GM21529 (cell line): Measurements from ENCODE around the gene SLC12A7.

ENCODE experiments used
- ATAC-seq: cut with Tn5 transposase; IDR thresholded peaks from one replicate; pipeline ENCODE4 v1.9.1; 2021; ENCODE audit not compliant: unreplicated experiment

The SLC12A7 gene

GRCh38 chr5:1054018-1054798 lies 57.7 kb downstream of the SLC12A7 start:
- ATAC-seq = no peak

- no peak for ATAC-seq
Measured at GRCh38 chr5:1053391-1054017, 58.4 kb downstream of the SLC12A7 start.

- no peak for ATAC-seq
Measured at GRCh38 chr5:1052641-1053390, 59.0 kb downstream of the SLC12A7 start.

- no peak for ATAC-seq
Measured at GRCh38 chr5:1052076-1052475, 59.8 kb downstream of the SLC12A7 start.

GRCh38 chr5:1051366-1051720 lies 60.5 kb downstream of the SLC12A7 start:
- no peak for ATAC-seq

- no peak for ATAC-seq
Measured at GRCh38 chr5:1050423-1051365, 61.2 kb downstream of the SLC12A7 start.

- ATAC-seq = no peak
Measured at GRCh38 chr5:1048861-1049838, 62.7 kb downstream of the SLC12A7 start.

GRCh38 chr5:1048162-1048721 lies 63.6 kb downstream of the SLC12A7 start:
- no peak for ATAC-seq

- ATAC-seq = no peak
Measured at GRCh38 chr5:1047332-1047965, 64.4 kb downstream of the SLC12A7 start.

- no peak for ATAC-seq
Measured at GRCh38 chr5:1045960-1046560, 65.8 kb downstream of the SLC12A7 start.

GRCh38 chr5:1044117-1044516 lies 67.7 kb downstream of the SLC12A7 start:
- ATAC-seq = no peak

GRCh38 chr5:1043327-1043726 lies 68.5 kb downstream of the SLC12A7 start:
- ATAC-seq = no peak

GRCh38 chr5:1042626-1043025 lies 69.2 kb downstream of the SLC12A7 start:
- no peak for ATAC-seq

- ATAC-seq = no peak
Measured at GRCh38 chr5:1041225-1042143, 70.4 kb downstream of the SLC12A7 start.

GRCh38 chr5:1040571-1040970 lies 71.3 kb downstream of the SLC12A7 start:
- ATAC-seq = no peak

GRCh38 chr5:1039706-1040260 lies 72.1 kb downstream of the SLC12A7 start:
- ATAC-seq = no peak

- no peak for ATAC-seq
Measured at GRCh38 chr5:1039210-1039548, 72.7 kb downstream of the SLC12A7 start.
